Body of pancreas (tissue), 4 donors: Measurements from ENCODE around the gene ASB15. TPM values are rescaled to one million over a fixed set of nuclear protein-coding genes. Genes with fewer than 3 reads are reported as not detected.

ENCODE experiments used
- ATAC-seq: fragments of 150-250 bp; one replicate; pipeline ENCODE4 v1.9.1; 2016
- DNase-seq, 4 donors: peaks; one replicate each; pipeline ENCODE4 v3.0.0-alpha.2; 2019
- H3K27ac ChIP-seq, 4 donors: fragments of 200-600 bp; sonication (generic); 1 replicate in 3 of 4; 2 replicates in 1 of 4; pipeline versions ENCODE4 v1.5.1 to v1.6.1; 2016 to 2019; ENCODE audit warnings: mild to moderate bottlenecking in 1 of 4, mixed read lengths in 1 of 4, moderate library complexity in 1 of 4
- H3K27me3 ChIP-seq, 2 donors: fragments of 200-600 bp; sonication (generic); one replicate each; pipeline ENCODE4 v1.6.0; 2016; ENCODE audit warnings: mild to moderate bottlenecking in 1 of 2
- H3K36me3 ChIP-seq, 2 donors: fragments of 200-600 bp; sonication (generic); replicated peaks in 1 of 2; 2 replicates each; pipeline ENCODE4 v1.5.1; 2016; ENCODE audit warnings: low read depth in 2 of 2; ENCODE audit not compliant: insufficient read depth in 1 of 2
- H3K4me1 ChIP-seq: fragments of 200-600 bp; sonication (generic); one replicate; pipeline ENCODE4 v1.6.0; 2016
- H3K4me3 ChIP-seq, 2 donors: fragments of 200-600 bp; sonication (generic); 1 replicate in 1 of 2; 2 replicates in 1 of 2; pipeline ENCODE4 v1.5.1; 2016 to 2019
- H3K9me3 ChIP-seq, 3 donors: fragments of 200-600 bp; sonication (generic); 1 replicate in 2 of 3; 2 replicates in 1 of 3; pipeline ENCODE4 v1.5.1; 2016
- POLR2A ChIP-seq, 3 donors: fragments of 450-650 bp; IDR thresholded peaks; one replicate each; pipeline ENCODE4 v1.6.1; 2016; ENCODE audit warnings: antibody characterized with exemption in 3 of 3, mild to moderate bottlenecking in 2 of 3
- WGBS, 2 donors: methylation state at CpG; one replicate each; pipeline ENCODE4 v1.1.5; 2017; 5-methylcytosine and 5-hydroxymethylcytosine counted together
- intact Hi-C: fragments of 100-400 bp; cut with DNase I; formaldehyde crosslinking; loops from one replicate; pipeline ENCODE4 v1.15.1; 2023
- total RNA-seq, 2 donors: library from RNA; depleted of rRNA; stranded (reverse); fragments of >200 nt; gene quantifications; one replicate each; pipeline ENCODE4 v1.1.0, GENCODE V29; 2016
- TF ChIP-seq, protein P1 (sequence below), 7 experiments: fragments of 450-650 bp in 4 of 7; fragments of 200-600 bp in 3 of 7; sonication (generic) in 3 of 7; IDR thresholded peaks; one replicate each; pipeline ENCODE4 v1.5.1; 2016 to 2019; ENCODE audit warnings: antibody characterized with exemption in 7 of 7

The ASB15 gene
- total RNA-seq, 2 donors from 2014 or later, result not detected

DNA sequence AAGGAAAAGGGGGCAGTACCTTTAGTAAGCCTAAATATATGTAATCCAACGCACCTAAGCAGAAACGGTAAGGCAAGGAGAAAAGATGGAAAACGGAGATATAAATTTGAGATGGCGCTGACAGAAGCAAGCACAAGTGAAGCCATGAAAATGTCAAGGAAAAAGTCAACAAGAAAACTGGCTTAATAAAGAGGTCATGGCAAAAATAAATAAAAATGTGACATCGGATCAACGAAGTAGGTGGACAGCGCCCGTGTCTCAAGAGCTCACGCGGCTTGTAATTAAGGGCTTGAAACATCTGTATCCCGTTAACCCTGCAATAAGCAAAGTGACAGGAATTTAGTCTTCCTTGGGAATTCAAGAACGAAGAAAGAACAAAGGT is 44.6 kb upstream of the ASB15 start:
- H3K9me3 ChIP-seq, result no peaks in the 10 kb centered on the region
- peak; percentile 3 for ATAC-seq
- H3K27ac ChIP-seq, result peak overlapping the region; percentile 78 to 94 (median 83)
- peak overlapping the region; percentile 51 to 81 for H3K4me3 ChIP-seq
- no peak for DNase-seq
- WGBS, 2 donors, result 1 to 2% methylated on average over 12 of the region's 12 CpGs
- intact Hi-C loops, result no loop called here
- H3K36me3 ChIP-seq, result no peaks in the 10 kb centered on the region
- H3K4me1 ChIP-seq, result peaks cover 19% of the 10 kb centered on the region
- no peak for TF ChIP-seq POLR2A (IDR thresholded peaks at IDR 0.05)
- TF ChIP-seq, protein P1, sequence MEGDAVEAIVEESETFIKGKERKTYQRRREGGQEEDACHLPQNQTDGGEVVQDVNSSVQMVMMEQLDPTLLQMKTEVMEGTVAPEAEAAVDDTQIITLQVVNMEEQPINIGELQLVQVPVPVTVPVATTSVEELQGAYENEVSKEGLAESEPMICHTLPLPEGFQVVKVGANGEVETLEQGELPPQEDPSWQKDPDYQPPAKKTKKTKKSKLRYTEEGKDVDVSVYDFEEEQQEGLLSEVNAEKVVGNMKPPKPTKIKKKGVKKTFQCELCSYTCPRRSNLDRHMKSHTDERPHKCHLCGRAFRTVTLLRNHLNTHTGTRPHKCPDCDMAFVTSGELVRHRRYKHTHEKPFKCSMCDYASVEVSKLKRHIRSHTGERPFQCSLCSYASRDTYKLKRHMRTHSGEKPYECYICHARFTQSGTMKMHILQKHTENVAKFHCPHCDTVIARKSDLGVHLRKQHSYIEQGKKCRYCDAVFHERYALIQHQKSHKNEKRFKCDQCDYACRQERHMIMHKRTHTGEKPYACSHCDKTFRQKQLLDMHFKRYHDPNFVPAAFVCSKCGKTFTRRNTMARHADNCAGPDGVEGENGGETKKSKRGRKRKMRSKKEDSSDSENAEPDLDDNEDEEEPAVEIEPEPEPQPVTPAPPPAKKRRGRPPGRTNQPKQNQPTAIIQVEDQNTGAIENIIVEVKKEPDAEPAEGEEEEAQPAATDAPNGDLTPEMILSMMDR (IDR thresholded peaks at IDR 0.05), result no peak
- no peaks in the 10 kb centered on the region for H3K27me3 ChIP-seq

DNA sequence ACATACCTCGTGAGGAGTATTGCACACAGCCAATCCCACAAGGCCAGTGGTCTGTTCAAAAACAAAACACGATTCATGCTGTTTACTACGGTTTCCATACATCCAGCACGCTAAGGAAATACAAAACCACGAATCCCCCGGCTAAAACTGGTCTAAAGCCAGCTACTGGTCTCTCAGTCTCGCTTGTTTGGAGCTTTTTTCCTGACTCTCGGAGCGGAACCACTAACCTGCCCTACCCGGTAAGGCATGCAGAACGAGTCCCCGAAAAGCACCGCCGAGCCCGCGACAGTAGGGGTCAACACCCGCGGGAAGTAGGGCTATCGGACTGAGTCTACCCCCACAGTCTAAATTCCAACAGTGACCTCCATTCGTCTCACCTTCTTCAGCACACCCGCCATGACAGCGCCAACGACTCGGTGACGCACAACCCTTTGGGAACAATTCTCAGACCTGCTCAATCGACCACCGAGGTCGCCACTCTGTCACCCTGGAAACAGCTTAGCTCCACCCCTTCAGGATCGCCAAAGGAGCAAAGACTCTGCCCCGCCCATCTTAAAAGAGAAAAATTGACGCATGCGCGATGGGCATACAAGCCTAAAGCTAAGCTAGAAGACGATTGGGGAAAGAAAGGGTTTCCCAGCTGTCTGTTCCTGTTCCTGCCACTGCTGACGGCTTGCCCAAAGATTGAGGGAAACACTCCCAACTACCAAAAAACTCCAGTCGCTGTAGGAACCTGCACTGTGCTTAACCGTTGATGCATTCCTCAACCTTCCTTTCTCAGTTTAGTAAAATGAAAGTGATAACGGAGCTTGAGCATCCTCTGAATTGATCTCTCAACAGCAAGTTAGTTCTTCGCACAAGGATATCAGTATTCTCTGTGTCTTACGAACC is 44.0 kb upstream of the ASB15 start, which contains the start of gene NDUFA5:
Gene NDUFA5 (minus strand): TSS at position 421 of the 891 bp plus-strand sequence. CDS start 23 bp downstream, at position 398.
- H3K27me3 ChIP-seq, result no peaks in the 10 kb centered on the region
- ATAC-seq (peak; percentile 100), DNase-seq (peak; percentile 98 to 100 (median 99))
- peak within 1 kb of the TSS; percentile 78 to 94 (median 83) for H3K27ac ChIP-seq
- peak; percentile 32 to 82 (median 80) for TF ChIP-seq POLR2A (IDR thresholded peaks at IDR 0.05)
- TF ChIP-seq, protein P1 (IDR thresholded peaks at IDR 0.05), result no peak
- H3K4me1 ChIP-seq, result peaks cover 19% of the 10 kb centered on the region
- peak within 1 kb of the TSS; percentile 51 to 81 for H3K4me3 ChIP-seq
- no peaks in the 10 kb centered on the region for H3K9me3 ChIP-seq
- H3K36me3 ChIP-seq, result no peaks in the 10 kb centered on the region
- WGBS, 2 donors, result 0% methylated on average over 30 to 40 of the region's 40 CpGs
- intact Hi-C loops, result no loop called here

DNA sequence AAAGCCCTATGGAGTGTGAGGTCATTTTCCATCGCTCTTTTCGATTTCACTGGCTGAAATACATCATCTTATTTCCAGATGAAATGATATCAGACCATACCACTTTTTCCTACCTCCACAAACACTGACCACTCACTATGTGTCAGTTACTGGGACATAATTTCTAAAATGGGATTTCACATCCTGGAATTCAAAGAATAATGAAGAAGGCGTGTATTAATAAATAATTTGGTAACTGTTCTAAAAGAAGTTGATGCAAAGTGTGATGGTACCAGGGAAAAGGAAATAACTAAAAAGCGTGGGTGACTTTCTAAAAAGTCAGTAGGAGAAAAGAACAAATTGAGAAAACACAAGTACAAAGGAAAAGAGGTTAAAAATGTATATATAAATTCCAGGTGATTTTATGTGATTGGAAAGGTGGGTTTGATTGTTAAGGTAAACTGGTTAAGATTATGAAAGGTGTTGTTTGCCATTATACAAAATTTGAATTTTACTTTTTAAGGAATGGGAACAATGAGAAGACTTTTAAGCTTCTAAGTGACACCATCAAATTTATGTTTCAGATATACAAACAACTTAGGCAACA is 43.2 kb upstream of the ASB15 start:
- no peaks in the 10 kb centered on the region for H3K36me3 ChIP-seq
- peaks cover 19% of the 10 kb centered on the region for H3K4me1 ChIP-seq
- no peak for ATAC-seq
- H3K27ac ChIP-seq, result peak overlapping the region; percentile 40 to 94 (median 82)
- no peaks in the 10 kb centered on the region for H3K27me3 ChIP-seq
- H3K4me3 ChIP-seq, result peak overlapping the region; percentile 6 to 81
- WGBS, 2 donors, result 55 to 59% methylated on average over 4 of the region's 4 CpGs
- TF ChIP-seq POLR2A (IDR thresholded peaks at IDR 0.05), result no peak
- TF ChIP-seq, protein P1 (IDR thresholded peaks at IDR 0.05), result no peak
- DNase-seq, result no peak
- no peaks in the 10 kb centered on the region for H3K9me3 ChIP-seq
- intact Hi-C loops, result no loop called here

DNA sequence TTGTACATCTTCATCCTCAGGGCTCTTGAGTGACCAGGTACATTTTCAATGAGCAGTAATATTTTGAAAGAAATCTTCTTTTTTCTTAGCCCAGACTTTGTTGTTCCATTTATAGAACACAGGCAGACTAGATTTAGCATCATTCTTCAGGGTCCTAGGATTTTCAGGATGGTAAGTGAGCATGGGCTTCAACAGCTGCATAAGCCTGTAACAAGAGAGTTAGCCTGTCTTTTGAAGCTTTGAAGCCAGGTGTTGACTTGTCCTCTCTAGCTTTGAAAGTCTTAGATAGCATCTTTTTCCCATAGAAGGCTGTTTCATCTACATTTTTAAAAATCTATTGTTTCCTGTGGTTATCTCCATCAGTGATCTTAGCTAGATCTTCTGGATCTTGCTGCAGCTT is 39.5 kb upstream of the ASB15 start:
- TF ChIP-seq POLR2A (IDR thresholded peaks at IDR 0.05), result no peak
- TF ChIP-seq, protein P1 (IDR thresholded peaks at IDR 0.05), result no peak
- DNase-seq, result no peak

More for the DNA sequence above, 39.5 kb upstream of the ASB15 start:
- Histone ChIP-seq H3K27me3 (no peaks in the 10 kb centered on the region), H3K27ac (no peak overlapping the region), H3K36me3 (no peaks in the 10 kb centered on the region), H3K9me3 (no peaks in the 10 kb centered on the region), H3K4me1 (no peaks in the 10 kb centered on the region), H3K4me3 (no peak overlapping the region)
- no peak for ATAC-seq
- intact Hi-C loops, result no loop called here
